Measurements from ENCODE around the gene JAZF1. TPM values are rescaled to one million over a fixed set of nuclear protein-coding genes. Genes with fewer than 3 reads are reported as not detected.

Gene JAZF1
- polyA plus RNA-seq, 3 donors: 12.1 to 18.1 (median 17.2) TPM

DNA sequence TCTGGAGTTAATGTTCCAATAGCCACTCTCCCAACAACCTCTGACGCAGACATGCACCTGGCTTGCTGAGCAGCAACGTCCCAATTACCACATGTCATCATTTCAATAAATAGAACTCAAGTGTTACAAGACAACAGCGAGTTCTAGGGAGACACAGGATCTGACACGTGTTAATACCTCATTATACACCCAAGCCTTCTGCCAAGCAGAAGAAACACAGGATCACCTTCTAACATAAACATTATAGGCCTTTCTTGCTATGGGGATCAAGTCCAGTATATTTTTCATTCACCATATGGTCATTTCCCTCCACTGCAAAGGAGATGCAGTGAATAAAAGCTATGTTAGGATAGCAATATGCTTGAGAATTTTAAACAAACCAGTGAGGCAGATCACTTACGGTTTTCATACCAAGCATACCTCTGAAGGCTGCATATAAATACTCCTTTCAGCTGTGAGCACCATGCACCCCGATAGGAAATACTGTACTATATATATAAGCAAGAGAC is 74.2 kb downstream of the JAZF1 start:
- Histone ChIP-seq H3K9ac (ENCODE audit: insufficient read depth, low read length, poor library complexity, severe bottlenecking) (no peak overlapping the region), H3K4me2 (replicated peaks; ENCODE audit: extremely low read depth, low read length, poor library complexity, severe bottlenecking) (no peak overlapping the region), H3K9me3 (replicated peaks in 1 of 2; ENCODE audit: control insufficient read depth in 1 of 2, insufficient read depth in 1 of 2, low read length in 2 of 2) (no peaks in the 10 kb centered on the region), H3K27me3 (ENCODE audit: control insufficient read depth in 2 of 2, insufficient read depth in 2 of 2, low read length in 2 of 2) (no peaks in the 10 kb centered on the region), H3K27ac (ENCODE audit: low read depth in 1 of 2, low read length in 2 of 2) (no peak overlapping the region), H3K4me1 (ENCODE audit: control insufficient read depth in 1 of 2, insufficient read depth in 2 of 2, low read length in 2 of 2) (peaks cover 6 to 8% of the 10 kb centered on the region in 2 donors), H4K20me1 (ENCODE audit: insufficient read depth, low read length) (peaks cover 98% of the 10 kb centered on the region), H2AFZ (ENCODE audit: insufficient read depth, low read depth, low read length, poor library complexity, severe bottlenecking) (no peak overlapping the region), H3K79me2 (ENCODE audit: insufficient read depth, low read length) (peaks cover 78% of the 10 kb centered on the region), H3K4me3 (replicated peaks in 1 of 3; ENCODE audit: low read depth in 2 of 3, low read length in 3 of 3) (no peak overlapping the region), H3K36me3 (replicated peaks in 1 of 2; ENCODE audit: control insufficient read depth in 1 of 2, insufficient read depth in 2 of 2, low read length in 2 of 2) (peaks cover 2 to 8% of the 10 kb centered on the region in 2 donors)
- peaks cover 19% of the 10 kb centered on the region for H3K4me1 Mint-ChIP-seq
- peaks cover 30 to 32% of the 10 kb centered on the region in 2 donors for H3K36me3 Mint-ChIP-seq
- 100% methylated on average over 3 of the region's 6 CpGs for WGBS (ENCODE audit: insufficient coverage)
- DNase-seq: no peak
- H3K27me3 Mint-ChIP-seq (ENCODE audit: low read depth in 3 of 3): peaks cover 0 to 1% (median 1%) of the 10 kb centered on the region in 3 donors
- H3K4me3 Mint-ChIP-seq: no peak overlapping the region
- TF ChIP-seq, protein P1, sequence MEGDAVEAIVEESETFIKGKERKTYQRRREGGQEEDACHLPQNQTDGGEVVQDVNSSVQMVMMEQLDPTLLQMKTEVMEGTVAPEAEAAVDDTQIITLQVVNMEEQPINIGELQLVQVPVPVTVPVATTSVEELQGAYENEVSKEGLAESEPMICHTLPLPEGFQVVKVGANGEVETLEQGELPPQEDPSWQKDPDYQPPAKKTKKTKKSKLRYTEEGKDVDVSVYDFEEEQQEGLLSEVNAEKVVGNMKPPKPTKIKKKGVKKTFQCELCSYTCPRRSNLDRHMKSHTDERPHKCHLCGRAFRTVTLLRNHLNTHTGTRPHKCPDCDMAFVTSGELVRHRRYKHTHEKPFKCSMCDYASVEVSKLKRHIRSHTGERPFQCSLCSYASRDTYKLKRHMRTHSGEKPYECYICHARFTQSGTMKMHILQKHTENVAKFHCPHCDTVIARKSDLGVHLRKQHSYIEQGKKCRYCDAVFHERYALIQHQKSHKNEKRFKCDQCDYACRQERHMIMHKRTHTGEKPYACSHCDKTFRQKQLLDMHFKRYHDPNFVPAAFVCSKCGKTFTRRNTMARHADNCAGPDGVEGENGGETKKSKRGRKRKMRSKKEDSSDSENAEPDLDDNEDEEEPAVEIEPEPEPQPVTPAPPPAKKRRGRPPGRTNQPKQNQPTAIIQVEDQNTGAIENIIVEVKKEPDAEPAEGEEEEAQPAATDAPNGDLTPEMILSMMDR (IDR thresholded peaks at IDR 0.05): no peak
- no peak overlapping the region for H3K27ac Mint-ChIP-seq
- intact Hi-C loops (cut with micrococcal nuclease): no loop called here
- peaks cover 0 to 1% (median 0%) of the 10 kb centered on the region in 7 donors for H3K9me3 Mint-ChIP-seq

DNA sequence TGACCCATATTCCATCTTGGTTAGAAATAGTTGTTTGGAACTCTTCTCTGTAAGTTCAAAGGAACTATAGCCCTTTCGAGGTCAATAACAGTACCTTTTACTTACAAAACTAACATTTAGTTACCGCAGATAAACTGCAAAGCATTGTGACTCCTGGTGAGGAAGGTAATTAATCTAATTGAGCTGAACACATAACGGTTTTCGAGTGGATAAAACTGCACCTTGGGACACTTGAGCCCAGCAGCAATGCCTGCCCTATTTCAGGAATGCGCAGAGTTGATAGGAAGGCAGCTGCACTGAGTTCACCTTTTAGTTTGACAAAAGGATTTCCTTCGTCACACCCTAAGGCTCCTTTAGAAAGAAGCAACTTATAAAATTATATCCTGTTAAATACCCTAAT is 75.4 kb downstream of the JAZF1 start:
- peaks cover 8 to 18% of the 10 kb centered on the region in 2 donors for H3K36me3 ChIP-seq (replicated peaks in 1 of 2; ENCODE audit: control insufficient read depth in 1 of 2, insufficient read depth in 2 of 2, low read length in 2 of 2)
- H3K27ac Mint-ChIP-seq: peak overlapping the region in 1 of 7 donors; percentile 48
- intact Hi-C loops (cut with micrococcal nuclease): no loop called here
- no peak overlapping the region for H3K4me2 ChIP-seq (replicated peaks; ENCODE audit: extremely low read depth, low read length, poor library complexity, severe bottlenecking)
- H3K27me3 ChIP-seq (ENCODE audit: control insufficient read depth in 2 of 2, insufficient read depth in 2 of 2, low read length in 2 of 2): no peaks in the 10 kb centered on the region
- peaks cover 78% of the 10 kb centered on the region for H3K79me2 ChIP-seq (ENCODE audit: insufficient read depth, low read length)
- no peak overlapping the region for H3K4me3 ChIP-seq (replicated peaks in 1 of 3; ENCODE audit: low read depth in 2 of 3, low read length in 3 of 3)
- H4K20me1 ChIP-seq (ENCODE audit: insufficient read depth, low read length): peaks cover 97% of the 10 kb centered on the region
- H3K9me3 Mint-ChIP-seq: peaks cover 0 to 1% (median 0%) of the 10 kb centered on the region in 7 donors
- H3K4me1 Mint-ChIP-seq: peaks cover 19% of the 10 kb centered on the region
- no peaks in the 10 kb centered on the region for H3K9me3 ChIP-seq (replicated peaks in 1 of 2; ENCODE audit: control insufficient read depth in 1 of 2, insufficient read depth in 1 of 2, low read length in 2 of 2)
- no peak overlapping the region for H3K4me3 Mint-ChIP-seq
- peaks cover 0 to 1% (median 1%) of the 10 kb centered on the region in 3 donors for H3K27me3 Mint-ChIP-seq (ENCODE audit: low read depth in 3 of 3)
- no peak overlapping the region for H3K9ac ChIP-seq (ENCODE audit: insufficient read depth, low read length, poor library complexity, severe bottlenecking)
- H2AFZ ChIP-seq (ENCODE audit: insufficient read depth, low read depth, low read length, poor library complexity, severe bottlenecking): no peak overlapping the region
- WGBS (ENCODE audit: insufficient coverage): 98% methylated on average over 4 of the region's 6 CpGs
- no peak overlapping the region for H3K27ac ChIP-seq (ENCODE audit: low read depth in 1 of 2, low read length in 2 of 2)
- no peak for DNase-seq
- TF ChIP-seq, protein P1 (IDR thresholded peaks at IDR 0.05): no peak
- H3K4me1 ChIP-seq (ENCODE audit: control insufficient read depth in 1 of 2, insufficient read depth in 2 of 2, low read length in 2 of 2): peaks cover 6 to 8% of the 10 kb centered on the region in 2 donors
- H3K36me3 Mint-ChIP-seq: peaks cover 38 to 40% of the 10 kb centered on the region in 2 donors
